Hair follicle dermal papilla cell (primary cell): ENCODE results near the gene PCDHA8. TPM values are rescaled to one million over a fixed set of nuclear protein-coding genes. Genes with fewer than 3 reads are reported as not detected.

Experiments
- total RNA-seq: library from RNA; depleted of rRNA; stranded (reverse); fragments of >200 nt; gene quantifications from 2 replicates; pipeline ENCODE4 v1.2.3, GENCODE V29; 2012

The PCDHA8 gene
- total RNA-seq, 1 donor: 0.16 TPM

Other genes starting within 250 kb of the PCDHA8 start
- gene CD14, start 208.0 kb upstream of the PCDHA8 start, total RNA-seq: 2.8 and 6.3 TPM in 2 replicates
- gene TMCO6, start 201.7 kb upstream of the PCDHA8 start, total RNA-seq: 10.5 and 12.5 TPM in 2 replicates
- 14.1 and 22.2 TPM in 2 replicates for gene NDUFA2, start 193.6 kb upstream of the PCDHA8 start, total RNA-seq
- gene IK, start 193.4 kb upstream of the PCDHA8 start, total RNA-seq: 54.7 and 68.2 TPM in 2 replicates
- 29.0 and 34.4 TPM in 2 replicates for gene WDR55, start 176.3 kb upstream of the PCDHA8 start, total RNA-seq
- gene DND1, start 167.6 kb upstream of the PCDHA8 start, total RNA-seq: 0.24 and 0.49 TPM in 2 replicates
- 46.7 and 49.7 TPM in 2 replicates for gene HARS1, start 149.8 kb upstream of the PCDHA8 start, total RNA-seq
- 22.2 and 23.5 TPM in 2 replicates for gene HARS2, start 149.7 kb upstream of the PCDHA8 start, total RNA-seq
- 24.3 and 24.4 TPM in 2 replicates for gene ZMAT2, start 140.7 kb upstream of the PCDHA8 start, total RNA-seq
- gene PCDHA1, start 55.0 kb upstream of the PCDHA8 start, total RNA-seq: under 0.01 TPM in 1 of 2 replicates, not detected in the other
- 0.12 and 0.16 TPM in 2 replicates for gene PCDHA2, start 46.3 kb upstream of the PCDHA8 start, total RNA-seq
- gene PCDHA3, start 40.1 kb upstream of the PCDHA8 start, total RNA-seq: 0.32 and 0.61 TPM in 2 replicates
- 0.49 and 1.1 TPM in 2 replicates for gene PCDHA4, start 34.1 kb upstream of the PCDHA8 start, total RNA-seq
- 0.16 and 0.24 TPM in 2 replicates for gene PCDHA5, start 19.6 kb upstream of the PCDHA8 start, total RNA-seq
- gene PCDHA6, start 13.2 kb upstream of the PCDHA8 start, total RNA-seq: 1.1 and 2.1 TPM in 2 replicates
- 0.36 and 0.49 TPM in 2 replicates for gene PCDHA7, start 6.9 kb upstream of the PCDHA8 start, total RNA-seq
- 0.16 and 0.36 TPM in 2 replicates for gene PCDHA9, start 7.2 kb downstream of the PCDHA8 start, total RNA-seq
- 0.32 and 0.85 TPM in 2 replicates for gene PCDHA10, start 14.7 kb downstream of the PCDHA8 start, total RNA-seq
- 0.24 and 0.49 TPM in 2 replicates for gene PCDHA11, start 27.8 kb downstream of the PCDHA8 start, total RNA-seq
- gene PCDHA12, start 34.1 kb downstream of the PCDHA8 start, total RNA-seq: 0.16 and 0.36 TPM in 2 replicates
- gene PCDHA13, start 40.9 kb downstream of the PCDHA8 start, total RNA-seq: 0.32 and 0.36 TPM in 2 replicates
- gene PCDHAC1, start 85.1 kb downstream of the PCDHA8 start, total RNA-seq: 0.36 and 0.49 TPM in 2 replicates
- 0.73 and 1.8 TPM in 2 replicates for gene PCDHAC2, start 125.3 kb downstream of the PCDHA8 start, total RNA-seq
- not detected in 2 replicates for gene PCDHB1, start 210.2 kb downstream of the PCDHA8 start, total RNA-seq